Epithelial cell of umbilical artery (primary cell): Measurements from ENCODE around the gene CPNE7. TPM values are rescaled to one million over a fixed set of nuclear protein-coding genes. Genes with fewer than 3 reads are reported as not detected.

Source experiments
- total RNA-seq: library from RNA; depleted of rRNA; stranded (reverse); fragments of >200 nt; gene quantifications from 2 replicates; pipeline ENCODE4 v1.2.3, GENCODE V29; 2014

The CPNE7 gene
- total RNA-seq, result 3.2 and 9.7 TPM in 2 replicates

GRCh38 chr16:89575247-89576152, at the start of gene CPNE7:
Gene CPNE7 (plus strand): TSS chr16:89575758. CDS start chr16:89575898, 140 bp downstream.

GRCh38 chr16:89560378-89561141, 15.0 kb upstream of the CPNE7 start, which contains the start of gene RPL13:
Gene RPL13 (plus strand): TSS chr16:89560682. CDS start chr16:89560960, 278 bp downstream.

GRCh38 chr16:89613231-89613953, 37.8 kb downstream of the CPNE7 start, which contains the start of gene DPEP1:
Gene DPEP1 (plus strand): TSS chr16:89613642. CDS start chr16:89630411, 16,769 bp downstream.

Other genes with a start within 250 kb of the CPNE7 start
- gene ANKRD11, start 85.2 kb upstream of the CPNE7 start, total RNA-seq, result 35.7 and 71.6 TPM in 2 replicates
- 88.0 and 108 TPM in 2 replicates for gene SPG7, start 67.4 kb upstream of the CPNE7 start, total RNA-seq
- 2,820 and 4,525 TPM in 2 replicates for gene RPL13, start 15.1 kb upstream of the CPNE7 start, total RNA-seq
- gene DPEP1, start 37.9 kb downstream of the CPNE7 start, total RNA-seq, result 0.61 TPM in 1 of 2 replicates, not detected in the other
- gene CHMP1A, start 82.0 kb downstream of the CPNE7 start, total RNA-seq, result 102 and 114 TPM in 2 replicates
- gene SPATA33, start 82.1 kb downstream of the CPNE7 start, total RNA-seq, result 1.9 and 3.5 TPM in 2 replicates
- 44.2 and 57.1 TPM in 2 replicates for gene CDK10, start 110.9 kb downstream of the CPNE7 start, total RNA-seq
- 20.2 and 21.1 TPM in 2 replicates for gene SPATA2L, start 125.9 kb downstream of the CPNE7 start, total RNA-seq
- 3.0 and 4.9 TPM in 2 replicates for gene VPS9D1, start 145.1 kb downstream of the CPNE7 start, total RNA-seq
- 22.4 and 26.3 TPM in 2 replicates for gene ZNF276, start 145.8 kb downstream of the CPNE7 start, total RNA-seq
- 18.5 and 28.3 TPM in 2 replicates for gene FANCA, start 240.9 kb downstream of the CPNE7 start, total RNA-seq